Activated naive CD4-positive, alpha-beta T cell treated with anti-CD3 and anti-CD28 coated beads, Interleukin-2, amount 50 U/mL, for 16 hours (primary cell): Measurements from ENCODE around the gene RBM20.
"Not testable (repeated sequence)": the region's sequence is repeated elsewhere in the genome, so short reads cannot be mapped to it uniquely, and the experiment has no call there.

Experiments
- DNase-seq: peaks from one replicate; pipeline ENCODE4 v3.0.0-alpha.2; 2020

RBM20 gene

GRCh38 chr10:110679486-110680272 lies 35.5 kb downstream of the RBM20 start:
- no peak for DNase-seq

- no peak for DNase-seq
These were observed 36.3 kb downstream of the RBM20 start for GRCh38 chr10:110680273-110681020.

GRCh38 chr10:110681023-110681681 lies 37.0 kb downstream of the RBM20 start:
- peak; percentile 22 for DNase-seq

- no peak for DNase-seq
These were observed 38.2 kb downstream of the RBM20 start for GRCh38 chr10:110682348-110682747.

- no peak for DNase-seq
These were observed 40.8 kb downstream of the RBM20 start for GRCh38 chr10:110684800-110685446.

GRCh38 chr10:110686047-110686446 lies 41.9 kb downstream of the RBM20 start:
- no peak for DNase-seq

- DNase-seq, result no peak
These were observed 42.8 kb downstream of the RBM20 start for GRCh38 chr10:110686949-110687348.

- no peak for DNase-seq
These were observed 43.3 kb downstream of the RBM20 start for GRCh38 chr10:110687400-110687799.

GRCh38 chr10:110691139-110691538 lies 47.0 kb downstream of the RBM20 start:
- no peak for DNase-seq

GRCh38 chr10:110694263-110694662 lies 50.1 kb downstream of the RBM20 start:
- no peak for DNase-seq

- DNase-seq, result no peak
These were observed 50.8 kb downstream of the RBM20 start for GRCh38 chr10:110694820-110695538.

- DNase-seq, result no peak
These were observed 51.4 kb downstream of the RBM20 start for GRCh38 chr10:110695539-110695886.

- no peak for DNase-seq
These were observed 52.3 kb downstream of the RBM20 start for GRCh38 chr10:110696436-110696835.

GRCh38 chr10:110698340-110698739 lies 54.2 kb downstream of the RBM20 start:
- DNase-seq, result no peak

- no peak for DNase-seq
These were observed 54.7 kb downstream of the RBM20 start for GRCh38 chr10:110698782-110699201.

GRCh38 chr10:110699859-110700468 lies 55.8 kb downstream of the RBM20 start:
- DNase-seq, result no peak

- DNase-seq, result no peak
These were observed 56.9 kb downstream of the RBM20 start for GRCh38 chr10:110700947-110701616.

- DNase-seq, result no peak
These were observed 57.5 kb downstream of the RBM20 start for GRCh38 chr10:110701617-110701971.

GRCh38 chr10:110704070-110704469 lies 59.9 kb downstream of the RBM20 start:
- no peak for DNase-seq

GRCh38 chr10:110704906-110705476 lies 60.9 kb downstream of the RBM20 start:
- no peak for DNase-seq

- not testable (repeated sequence) for DNase-seq
These were observed 61.5 kb downstream of the RBM20 start for GRCh38 chr10:110705596-110705995.
